ENCODE measurements around the gene PRPH. TPM values are rescaled to one million over a fixed set of nuclear protein-coding genes. Genes with fewer than 3 reads are reported as not detected.

The PRPH gene
- total and polyA plus RNA-seq, 11 donors, result 0.11 to 0.70 (median 0.40) TPM; not detected in 5

DNA sequence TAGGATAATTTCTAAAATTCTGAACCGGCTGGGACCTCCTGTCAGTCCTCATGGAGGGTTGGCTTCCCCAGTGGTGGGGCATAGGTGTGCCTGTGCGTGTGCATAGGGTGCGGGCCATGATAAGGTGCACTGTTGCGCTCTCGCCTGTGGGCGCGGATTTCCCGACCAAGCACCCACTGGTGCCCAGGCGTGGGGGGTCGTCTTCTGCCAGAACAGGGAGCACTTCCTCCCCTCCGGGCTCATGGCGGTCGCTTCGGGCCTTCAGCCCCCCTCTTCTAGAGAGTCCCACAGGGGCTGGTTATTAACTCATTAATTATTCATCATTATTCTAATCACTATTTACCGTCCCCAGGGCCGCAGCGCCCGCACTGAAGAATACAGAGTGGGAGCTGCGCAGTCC, 39.3 kb downstream of the PRPH start:
- Histone ChIP-seq H3K4me1 (peaks cover 0 to 31% (median 7%) of the 10 kb centered on the region in 12 donors), H3K36me3 (no peaks in the 10 kb centered on the region), H3K4me3 (no peak overlapping the region), H3K9me3 (no peaks in the 10 kb centered on the region), H3K27ac (no peak overlapping the region), H3K27me3 (peaks cover 29 to 69% (median 51%) of the 10 kb centered on the region in 9 donors)
- no peak for ATAC-seq
- 30 to 50% (median 40%) methylated on average over 19 of the region's 19 CpGs for WGBS, 4 donors
- no peak for DNase-seq
- TF ChIP-seq POLR2A (IDR thresholded peaks at IDR 0.05), result no peak
- TF ChIP-seq, protein P1, sequence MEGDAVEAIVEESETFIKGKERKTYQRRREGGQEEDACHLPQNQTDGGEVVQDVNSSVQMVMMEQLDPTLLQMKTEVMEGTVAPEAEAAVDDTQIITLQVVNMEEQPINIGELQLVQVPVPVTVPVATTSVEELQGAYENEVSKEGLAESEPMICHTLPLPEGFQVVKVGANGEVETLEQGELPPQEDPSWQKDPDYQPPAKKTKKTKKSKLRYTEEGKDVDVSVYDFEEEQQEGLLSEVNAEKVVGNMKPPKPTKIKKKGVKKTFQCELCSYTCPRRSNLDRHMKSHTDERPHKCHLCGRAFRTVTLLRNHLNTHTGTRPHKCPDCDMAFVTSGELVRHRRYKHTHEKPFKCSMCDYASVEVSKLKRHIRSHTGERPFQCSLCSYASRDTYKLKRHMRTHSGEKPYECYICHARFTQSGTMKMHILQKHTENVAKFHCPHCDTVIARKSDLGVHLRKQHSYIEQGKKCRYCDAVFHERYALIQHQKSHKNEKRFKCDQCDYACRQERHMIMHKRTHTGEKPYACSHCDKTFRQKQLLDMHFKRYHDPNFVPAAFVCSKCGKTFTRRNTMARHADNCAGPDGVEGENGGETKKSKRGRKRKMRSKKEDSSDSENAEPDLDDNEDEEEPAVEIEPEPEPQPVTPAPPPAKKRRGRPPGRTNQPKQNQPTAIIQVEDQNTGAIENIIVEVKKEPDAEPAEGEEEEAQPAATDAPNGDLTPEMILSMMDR (IDR thresholded peaks at IDR 0.05), result no peak
- intact Hi-C loops (cut with DNase I), result no loop called here

DNA sequence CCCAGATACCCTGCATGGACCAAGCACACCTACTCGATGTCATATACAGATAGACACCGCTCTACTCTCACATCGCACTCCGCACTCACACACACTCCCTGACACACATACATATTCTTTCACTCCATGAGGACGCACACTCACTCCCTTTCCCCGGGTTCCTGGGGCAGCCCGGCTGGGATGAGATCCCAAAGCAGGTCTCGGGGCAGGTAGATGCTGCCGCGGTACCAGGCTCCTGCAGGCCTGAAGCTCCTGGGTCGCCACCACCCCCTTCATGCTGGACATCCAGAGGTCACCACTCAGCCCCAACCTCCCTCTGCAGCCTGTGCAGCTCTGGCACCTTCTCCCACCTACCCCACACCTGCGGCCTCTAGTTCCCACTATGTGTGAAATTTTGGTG, 39.7 kb downstream of the PRPH start:
- no peak for ATAC-seq
- no peak for DNase-seq
- peaks cover 29 to 74% (median 51%) of the 10 kb centered on the region in 9 donors for H3K27me3 ChIP-seq

DNA sequence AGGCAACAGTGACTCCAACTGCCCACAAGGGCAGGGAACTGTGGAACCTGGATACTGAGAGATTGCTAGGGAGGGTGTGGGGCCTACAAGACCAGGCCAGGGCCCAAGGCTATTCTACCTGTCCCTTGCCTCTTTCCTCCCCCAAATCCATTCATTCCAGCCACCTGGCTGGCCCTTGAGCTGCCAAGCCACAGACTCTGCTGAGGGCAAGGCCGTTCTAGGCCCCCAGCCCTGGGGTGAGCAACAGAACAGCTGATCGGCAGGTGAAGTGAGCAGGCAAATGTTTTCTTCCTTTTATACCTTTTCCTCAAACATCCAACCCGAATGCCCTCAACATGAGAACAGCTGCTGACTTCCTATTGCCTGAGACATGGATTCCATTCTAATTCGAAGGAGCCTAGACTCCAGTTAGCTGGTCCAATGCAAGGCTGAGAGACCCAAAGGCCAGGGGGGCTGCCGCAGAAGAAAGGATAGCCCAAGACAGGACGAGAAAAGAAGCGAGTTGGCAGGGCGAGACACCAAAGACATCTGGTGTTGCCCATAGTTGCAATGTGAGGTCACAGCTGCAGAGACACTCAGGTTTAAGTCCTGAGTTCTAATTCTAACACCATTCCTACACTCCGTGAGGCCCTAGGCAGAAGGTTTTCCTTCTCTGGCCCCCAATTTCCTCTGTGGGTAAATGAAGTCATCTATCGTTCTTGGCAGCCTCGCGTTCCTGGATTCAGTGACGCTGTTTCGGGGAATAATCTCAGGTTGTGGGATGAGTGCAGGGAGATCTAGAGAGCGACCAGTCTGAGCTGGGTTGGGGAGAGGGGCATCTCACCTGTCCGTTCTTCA, 40.4 kb downstream of the PRPH start:
- intact Hi-C loops (cut with DNase I), result loop anchor here in 5 of 10 donors (5.0 kb wide), 2 partner anchors 43 to 48 kb away; no protein-coding TSS in a partner anchor

More for the DNA sequence above, 39.7 kb downstream of the PRPH start:
- Histone ChIP-seq H3K27ac (no peak overlapping the region), H3K4me1 (peaks cover 0 to 31% (median 7%) of the 10 kb centered on the region in 12 donors), H3K36me3 (no peaks in the 10 kb centered on the region), H3K9me3 (no peaks in the 10 kb centered on the region), H3K4me3 (no peak overlapping the region)
- intact Hi-C loops (cut with DNase I), result loop anchor here in 5 of 10 donors (5.0 kb wide), 2 partner anchors 42 to 47 kb away; no protein-coding TSS in a partner anchor
- 42 to 56% (median 53%) methylated on average over 8 to 12 of the region's 12 CpGs for WGBS, 4 donors
- TF ChIP-seq, protein P1 (IDR thresholded peaks at IDR 0.05), result no peak
- no peak for TF ChIP-seq POLR2A (IDR thresholded peaks at IDR 0.05)

More for the DNA sequence above, 40.4 kb downstream of the PRPH start:
- no peaks in the 10 kb centered on the region for H3K36me3 ChIP-seq
- H3K27ac ChIP-seq, result no peak overlapping the region
- TF ChIP-seq, protein P1 (IDR thresholded peaks at IDR 0.05), result no peak
- TF ChIP-seq POLR2A (IDR thresholded peaks at IDR 0.05), result no peak
- H3K4me3 ChIP-seq, result peak overlapping the region in 1 of 12 donors; percentile 28
- WGBS, 4 donors, result 59 to 66% (median 61%) methylated on average over 15 to 16 of the region's 16 CpGs
- ATAC-seq (no peak), DNase-seq (no peak)
- no peaks in the 10 kb centered on the region for H3K9me3 ChIP-seq
- H3K4me1 ChIP-seq, result peaks cover 0 to 31% (median 7%) of the 10 kb centered on the region in 12 donors
- H3K27me3 ChIP-seq, result peaks cover 29 to 75% (median 51%) of the 10 kb centered on the region in 9 donors

All from heart left ventricle (tissue), 16 donors.